Measurements from ENCODE around the gene CSKMT.

GRCh38 chr11:62709247-62710000 is 44.3 kb downstream of the CSKMT start:
- no peak for TF ChIP-seq CTCF (optimal IDR thresholded peaks at IDR 0.05 in 1 of 3, IDR thresholded peaks at IDR 0.05 in 1 of 3, conservative IDR thresholded peaks at IDR 0.05 in 1 of 3; ENCODE audit: extremely low read depth in 1 of 3, insufficient read depth in 2 of 3, low read length in 3 of 3)
- no peak for TF ChIP-seq EZH2 (IDR thresholded peaks at IDR 0.05; ENCODE audit: low read length)

Measured in keratinocyte (primary cell).